ENCODE results near the gene BRS3.

The BRS3 gene

GRCh38 chrX:136467303-136467702 lies 20.4 kb upstream of the BRS3 start:
- H3K4me3 ChIP-seq (ENCODE audit: low read depth, low read length) = no peak overlapping the region
- TF ChIP-seq, protein P1, sequence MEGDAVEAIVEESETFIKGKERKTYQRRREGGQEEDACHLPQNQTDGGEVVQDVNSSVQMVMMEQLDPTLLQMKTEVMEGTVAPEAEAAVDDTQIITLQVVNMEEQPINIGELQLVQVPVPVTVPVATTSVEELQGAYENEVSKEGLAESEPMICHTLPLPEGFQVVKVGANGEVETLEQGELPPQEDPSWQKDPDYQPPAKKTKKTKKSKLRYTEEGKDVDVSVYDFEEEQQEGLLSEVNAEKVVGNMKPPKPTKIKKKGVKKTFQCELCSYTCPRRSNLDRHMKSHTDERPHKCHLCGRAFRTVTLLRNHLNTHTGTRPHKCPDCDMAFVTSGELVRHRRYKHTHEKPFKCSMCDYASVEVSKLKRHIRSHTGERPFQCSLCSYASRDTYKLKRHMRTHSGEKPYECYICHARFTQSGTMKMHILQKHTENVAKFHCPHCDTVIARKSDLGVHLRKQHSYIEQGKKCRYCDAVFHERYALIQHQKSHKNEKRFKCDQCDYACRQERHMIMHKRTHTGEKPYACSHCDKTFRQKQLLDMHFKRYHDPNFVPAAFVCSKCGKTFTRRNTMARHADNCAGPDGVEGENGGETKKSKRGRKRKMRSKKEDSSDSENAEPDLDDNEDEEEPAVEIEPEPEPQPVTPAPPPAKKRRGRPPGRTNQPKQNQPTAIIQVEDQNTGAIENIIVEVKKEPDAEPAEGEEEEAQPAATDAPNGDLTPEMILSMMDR (IDR thresholded peaks at IDR 0.05; ENCODE audit: low read depth, low read length, missing control alignments) = no peak
- in situ Hi-C loops (cut with HindIII; ENCODE audit: low sequenced_read_pairs) = no loop called here
- no peak for DNase-seq (ENCODE audit: low read depth)

- in situ Hi-C loops (cut with HindIII; ENCODE audit: low sequenced_read_pairs) = no loop called here
- TF ChIP-seq, protein P1 (IDR thresholded peaks at IDR 0.05; ENCODE audit: low read depth, low read length, missing control alignments) = no peak
- no peak for DNase-seq (ENCODE audit: low read depth)
- no peak overlapping the region for H3K4me3 ChIP-seq (ENCODE audit: low read depth, low read length)
Observed at GRCh38 chrX:136468391-136469103, 19.2 kb upstream of the BRS3 start.

DNA sequence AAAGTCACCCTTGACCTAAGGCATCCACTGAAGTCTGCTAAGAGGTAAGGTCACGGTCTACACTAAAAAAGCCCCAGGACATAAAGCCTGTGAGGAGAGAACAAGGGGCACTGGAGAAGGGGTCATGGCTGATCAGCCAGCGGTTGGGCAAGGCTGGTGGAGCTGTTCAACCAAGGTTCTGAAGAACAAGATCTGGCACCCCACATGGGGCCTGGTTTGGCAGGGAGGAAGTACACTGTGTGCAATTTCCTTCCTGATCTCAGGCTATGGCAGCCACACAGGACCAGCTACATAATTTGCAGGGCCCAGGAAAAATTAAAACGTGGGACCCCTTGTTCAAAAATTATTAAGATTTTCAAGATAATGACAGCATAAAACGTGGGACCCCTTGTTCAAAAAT lies 14.1 kb upstream of the BRS3 start:
- no peak overlapping the region for H3K4me3 ChIP-seq (ENCODE audit: low read depth, low read length)
- in situ Hi-C loops (cut with HindIII; ENCODE audit: low sequenced_read_pairs) = no loop called here
- no peak for DNase-seq (ENCODE audit: low read depth)
- TF ChIP-seq, protein P1 (IDR thresholded peaks at IDR 0.05; ENCODE audit: low read depth, low read length, missing control alignments) = no peak

DNA sequence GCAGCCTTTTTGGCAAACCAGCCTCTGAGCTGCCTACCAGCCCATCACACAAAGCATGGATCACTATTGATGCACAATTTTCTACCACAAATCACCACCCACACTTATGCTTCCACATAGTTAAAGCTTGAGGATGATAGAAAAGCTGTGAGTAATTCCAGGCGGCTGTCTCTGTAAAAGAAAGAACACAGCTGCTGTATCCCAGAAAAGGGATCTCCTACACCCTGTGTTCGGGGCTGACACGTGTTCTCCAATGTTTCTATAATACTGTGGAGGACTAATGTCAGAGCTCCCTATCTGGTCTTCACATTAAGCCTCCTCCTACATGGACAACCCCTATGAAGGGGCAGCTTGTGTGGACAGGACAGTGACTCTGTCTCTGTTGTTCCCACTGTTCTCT lies 12.5 kb upstream of the BRS3 start:
- DNase-seq (ENCODE audit: low read depth) = no peak
- in situ Hi-C loops (cut with HindIII; ENCODE audit: low sequenced_read_pairs) = no loop called here
- TF ChIP-seq, protein P1 (IDR thresholded peaks at IDR 0.05; ENCODE audit: low read depth, low read length, missing control alignments) = no peak

DNA sequence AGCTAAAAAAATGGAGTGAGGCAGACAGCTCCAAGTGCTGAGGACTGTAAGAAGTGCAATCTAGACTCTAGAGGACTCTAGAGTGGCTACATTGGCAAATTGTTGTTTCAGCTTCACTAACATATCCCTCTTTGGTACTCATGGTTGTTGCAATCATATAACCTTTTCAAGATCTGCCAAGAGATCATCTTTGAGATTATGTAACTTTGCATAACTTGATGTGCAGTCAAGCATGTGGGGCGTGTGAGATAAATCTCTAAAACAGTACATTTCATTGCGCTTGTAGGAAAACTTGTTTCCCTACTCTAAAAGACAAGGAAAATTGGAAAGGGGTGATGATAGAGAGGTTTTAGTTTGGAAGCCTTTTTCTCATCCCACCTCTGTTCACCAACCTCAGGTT lies 11.2 kb upstream of the BRS3 start:
- TF ChIP-seq, protein P1 (IDR thresholded peaks at IDR 0.05; ENCODE audit: low read depth, low read length, missing control alignments) = no peak
- H3K4me3 ChIP-seq (ENCODE audit: low read depth, low read length) = no peak overlapping the region
- no peak for DNase-seq (ENCODE audit: low read depth)
- in situ Hi-C loops (cut with HindIII; ENCODE audit: low sequenced_read_pairs) = no loop called here

More for the DNA sequence above, 12.5 kb upstream of the BRS3 start:
- no peak overlapping the region for H3K4me3 ChIP-seq (ENCODE audit: low read depth, low read length)

DNA sequence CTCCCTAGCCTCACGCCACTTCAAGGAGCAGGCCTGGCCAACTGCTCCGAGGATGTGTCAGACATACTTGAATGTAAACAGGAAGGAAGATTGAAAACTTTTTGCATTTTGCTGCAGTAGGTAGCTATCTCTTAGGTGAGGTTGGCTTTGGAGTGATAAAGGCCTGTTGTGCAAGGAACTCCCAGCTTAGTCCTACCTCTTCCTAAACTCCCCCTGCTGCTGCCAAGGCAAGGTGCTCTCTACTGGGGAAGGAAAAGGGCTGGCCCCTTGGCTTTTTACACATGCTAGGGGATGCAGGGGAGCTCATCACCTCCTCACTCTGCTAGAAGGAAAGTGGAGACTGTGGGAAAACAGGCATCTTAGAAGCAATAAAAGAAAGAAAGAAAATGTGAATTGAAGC lies 10.7 kb upstream of the BRS3 start:
- no peak overlapping the region for H3K4me3 ChIP-seq (ENCODE audit: low read depth, low read length)
- in situ Hi-C loops (cut with HindIII; ENCODE audit: low sequenced_read_pairs) = no loop called here
- TF ChIP-seq, protein P1 (IDR thresholded peaks at IDR 0.05; ENCODE audit: low read depth, low read length, missing control alignments) = no peak
- no peak for DNase-seq (ENCODE audit: low read depth)

All from astrocyte of the cerebellum (primary cell).